Stimulated activated CD4-positive, alpha-beta T cell treated with anti-CD3 and anti-CD28 coated beads, Interleukin-4, amount 100 ng/mL, for 4 hours (primary cell): ENCODE results near the gene NRXN2.

Experiments used
- DNase-seq, 2 experiments: peaks; one replicate each; pipeline ENCODE4 v3.0.0-alpha.2; 2020

Gene NRXN2

GRCh38 chr11:64742889-64743590, 20.0 kb upstream of the NRXN2 start:
- DNase-seq, result peak; percentile 65 to 80

- DNase-seq, result peak; percentile 24 to 26
These were observed 19.3 kb upstream of the NRXN2 start for GRCh38 chr11:64742087-64742888.

GRCh38 chr11:64741375-64742086, 18.5 kb upstream of the NRXN2 start:
- no peak for DNase-seq

- no peak for DNase-seq
These were observed 16.9 kb upstream of the NRXN2 start for GRCh38 chr11:64739871-64740270.

GRCh38 chr11:64736654-64737053, 13.7 kb upstream of the NRXN2 start:
- DNase-seq, result no peak

GRCh38 chr11:64735725-64736259, 12.8 kb upstream of the NRXN2 start:
- no peak for DNase-seq

GRCh38 chr11:64734811-64735724, 12.1 kb upstream of the NRXN2 start:
- no peak for DNase-seq

GRCh38 chr11:64731601-64732000, 8.6 kb upstream of the NRXN2 start:
- DNase-seq, result no peak

- peak in 1 of 2 experiments; percentile 29 for DNase-seq
These were observed 6.9 kb upstream of the NRXN2 start for GRCh38 chr11:64729851-64730382.

GRCh38 chr11:64728757-64729365, 5.9 kb upstream of the NRXN2 start:
- no peak for DNase-seq

- no peak for DNase-seq
These were observed 4.0 kb upstream of the NRXN2 start for GRCh38 chr11:64726867-64727530.

GRCh38 chr11:64726211-64726641, 3.2 kb upstream of the NRXN2 start:
- no peak for DNase-seq

GRCh38 chr11:64724863-64725532, 2.0 kb upstream of the NRXN2 start:
- DNase-seq, result no peak

- DNase-seq, result no peak
These were observed 1.2 kb upstream of the NRXN2 start for GRCh38 chr11:64723907-64724862.

- no peak for DNase-seq
These were observed 594 bp downstream of the NRXN2 start for GRCh38 chr11:64722141-64723065.

GRCh38 chr11:64721359-64721699, 1.7 kb downstream of the NRXN2 start:
- DNase-seq, result no peak

GRCh38 chr11:64720640-64721358, 2.2 kb downstream of the NRXN2 start:
- DNase-seq, result no peak
